ENCODE results near the gene MESP1.

Gene MESP1

DNA sequence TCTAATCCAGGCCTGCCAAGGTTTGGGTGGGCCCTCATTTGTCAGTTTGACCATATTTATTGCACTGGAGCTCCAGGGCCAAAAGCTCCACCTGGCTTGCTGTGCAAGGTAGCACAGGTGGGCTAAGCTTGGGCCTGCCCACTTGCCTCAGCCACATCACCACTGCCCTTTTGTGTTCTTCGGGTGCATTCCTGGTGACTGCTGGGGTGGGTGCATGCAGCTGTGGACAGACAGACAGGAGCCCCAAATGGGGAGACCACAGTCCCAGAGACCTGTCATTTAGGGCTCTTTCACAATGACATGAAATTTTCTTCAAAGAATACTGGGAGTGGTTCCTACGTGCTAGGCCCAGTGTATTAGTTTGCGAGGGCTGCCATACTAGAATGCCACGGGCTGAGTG is 27.8 kb upstream of the MESP1 start:
- no peak for TF ChIP-seq CTCF (IDR thresholded peaks at IDR 0.05; ENCODE audit: low read depth, low read length, missing control alignments)
- DNase-seq (ENCODE audit: low read depth) = no peak
- no peak overlapping the region for H3K4me3 ChIP-seq (ENCODE audit: low read depth, low read length)

DNA sequence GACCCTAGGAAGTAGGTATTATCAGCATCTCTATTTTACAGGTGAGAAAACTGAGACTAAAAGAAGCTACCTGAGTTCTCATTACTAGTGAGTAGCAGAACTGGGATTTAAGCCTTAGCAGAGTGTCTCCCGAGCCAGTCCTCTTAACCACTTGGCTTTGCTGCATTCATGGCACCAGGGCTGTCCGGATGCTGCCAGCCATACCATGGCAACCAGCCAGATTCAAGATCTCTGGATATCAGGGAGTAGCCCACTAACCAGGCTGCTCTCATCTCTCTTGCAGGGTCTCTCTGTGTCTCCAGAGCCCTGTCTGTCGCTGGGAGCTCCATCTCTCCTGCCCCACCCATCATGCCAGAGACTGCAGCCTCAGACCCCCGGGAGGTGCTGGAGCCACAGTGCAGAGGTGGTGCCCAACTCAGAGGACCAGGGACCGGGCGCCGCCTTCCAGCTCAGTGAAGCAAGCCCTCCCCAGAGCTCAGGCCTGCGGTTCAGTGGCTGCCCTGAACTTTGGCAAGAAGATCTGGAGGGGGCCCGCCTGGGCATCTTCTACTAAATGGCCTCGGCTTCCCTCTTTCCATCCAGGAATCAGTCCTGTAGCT is 26.8 kb upstream of the MESP1 start:
- H3K4me3 ChIP-seq (ENCODE audit: low read depth, low read length) = no peak overlapping the region
- no peak for TF ChIP-seq CTCF (IDR thresholded peaks at IDR 0.05; ENCODE audit: low read depth, low read length, missing control alignments)
- no peak for DNase-seq (ENCODE audit: low read depth)

- TF ChIP-seq CTCF (IDR thresholded peaks at IDR 0.05; ENCODE audit: low read depth, low read length, missing control alignments) = no peak
- no peak overlapping the region for H3K4me3 ChIP-seq (ENCODE audit: low read depth, low read length)
- no peak for DNase-seq (ENCODE audit: low read depth)
Observed at GRCh38 chr15:89777073-89777751, 26.2 kb upstream of the MESP1 start.

GRCh38 chr15:89776274-89777072 is 25.4 kb upstream of the MESP1 start, which contains the start of gene MESP2:
Gene MESP2 (plus strand): TSS chr15:89776332. CDS start chr15:89776358, 26 bp downstream.
- DNase-seq (ENCODE audit: low read depth) = no peak
- TF ChIP-seq CTCF (IDR thresholded peaks at IDR 0.05; ENCODE audit: low read depth, low read length, missing control alignments) = peak; percentile 32
- H3K4me3 ChIP-seq (ENCODE audit: low read depth, low read length) = peak within 1 kb of the TSS; percentile 57

GRCh38 chr15:89775815-89776214 is 24.8 kb upstream of the MESP1 start:
- no peak for DNase-seq (ENCODE audit: low read depth)
- no peak overlapping the region; the same call in 1 of the 2 replicates for H3K4me3 ChIP-seq (ENCODE audit: low read depth, low read length)
- TF ChIP-seq CTCF (IDR thresholded peaks at IDR 0.05; ENCODE audit: low read depth, low read length, missing control alignments) = no peak

DNA sequence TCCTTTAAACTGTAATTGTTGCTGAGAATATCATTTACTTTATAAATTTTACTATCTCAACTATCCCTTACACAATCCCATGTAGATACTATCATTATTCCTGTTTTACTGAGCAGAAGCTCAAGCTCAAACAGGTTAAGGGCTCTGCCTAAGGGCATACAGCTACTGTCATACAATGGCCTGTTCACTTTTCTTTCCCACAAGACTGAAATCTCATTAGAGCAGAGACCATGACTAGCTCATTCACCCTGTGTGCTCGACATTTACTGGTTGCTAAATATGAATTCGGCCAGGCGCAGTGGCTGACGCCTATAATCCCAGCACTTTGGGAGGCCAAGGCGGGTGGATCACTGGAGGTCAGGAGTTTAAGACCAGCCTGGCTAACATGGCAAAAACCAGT is 23.4 kb upstream of the MESP1 start:
- no peak for TF ChIP-seq CTCF (IDR thresholded peaks at IDR 0.05; ENCODE audit: low read depth, low read length, missing control alignments)
- DNase-seq (ENCODE audit: low read depth) = no peak

More for the DNA sequence above, 23.4 kb upstream of the MESP1 start:
- no peak overlapping the region for H3K4me3 ChIP-seq (ENCODE audit: low read depth, low read length)
